Bronchial epithelial cell (primary cell): ENCODE results near the gene IL23R. TPM values are rescaled to one million over a fixed set of nuclear protein-coding genes. Genes with fewer than 3 reads are reported as not detected.

Experiments
- DNase-seq: peaks from one replicate; pipeline ENCODE4 v3.0.0-alpha.2; 2010; ENCODE audit warnings: low read depth
- FAIRE-seq: peaks from 2 replicates; lab custom pipeline; 2011; peaks lifted over from hg19 to GRCh38; lab: Jason Lieb, UNC
- H3K27me3 ChIP-seq: 2 replicates; pipeline ENCODE4 v1.5.1; 2011; ENCODE audit warnings: low read length; ENCODE audit not compliant: control insufficient read depth, insufficient read depth
- H3K36me3 ChIP-seq: 2 replicates; pipeline ENCODE4 v1.5.1; 2011; ENCODE audit warnings: low read length; ENCODE audit not compliant: control insufficient read depth, insufficient read depth
- H3K4me3 ChIP-seq: 2 replicates; pipeline ENCODE4 v1.5.1; 2011; ENCODE audit warnings: mild to moderate bottlenecking, low read depth, low read length, control low read depth
- total RNA-seq: library from RNA; depleted of rRNA; stranded (reverse); fragments of >200 nt; gene quantifications from 2 replicates; pipeline ENCODE4 v1.2.1, GENCODE V29; 2014
- TF ChIP-seq, protein P1 (sequence below): IDR thresholded peaks from 2 replicates; pipeline ENCODE4 v1.5.1; 2011; ENCODE audit warnings: mild to moderate bottlenecking, moderate library complexity, low read length, control low read depth, inconsistent platforms; ENCODE audit not compliant: insufficient read depth, severe bottlenecking

Gene IL23R
- total RNA-seq, 1 donor from 2014 or later, result not detected

DNA sequence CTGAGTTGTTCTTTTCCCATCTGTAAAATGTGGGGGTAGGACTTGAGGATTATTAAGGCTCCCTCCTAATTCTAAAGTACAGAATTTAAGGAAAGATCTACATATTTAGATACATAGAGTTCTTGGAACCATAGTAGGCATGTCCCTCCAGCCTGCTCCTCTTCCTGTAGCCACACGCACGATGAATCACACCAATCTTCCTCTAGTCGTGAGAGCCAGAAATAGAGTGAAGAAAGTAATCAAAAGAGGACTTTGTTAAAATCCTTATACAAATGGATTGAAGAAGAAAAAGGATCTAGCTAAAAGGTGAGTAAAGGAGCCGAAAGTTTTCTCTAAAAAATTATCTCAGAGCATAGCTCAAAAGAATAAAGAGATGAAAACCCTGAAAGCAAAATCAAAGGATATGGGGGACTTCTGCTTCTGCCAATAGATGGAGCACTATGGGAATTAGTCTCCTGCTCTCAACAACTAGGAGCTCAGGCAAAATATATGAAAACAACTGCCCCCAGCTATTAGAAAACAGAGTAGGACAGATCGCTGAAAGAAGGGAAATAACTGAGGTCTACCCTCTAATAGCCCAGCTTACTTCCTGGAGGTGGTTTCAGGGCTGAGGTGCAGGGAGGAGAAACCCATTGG, 40.0 kb upstream of the IL23R start:
- TF ChIP-seq, protein P1, sequence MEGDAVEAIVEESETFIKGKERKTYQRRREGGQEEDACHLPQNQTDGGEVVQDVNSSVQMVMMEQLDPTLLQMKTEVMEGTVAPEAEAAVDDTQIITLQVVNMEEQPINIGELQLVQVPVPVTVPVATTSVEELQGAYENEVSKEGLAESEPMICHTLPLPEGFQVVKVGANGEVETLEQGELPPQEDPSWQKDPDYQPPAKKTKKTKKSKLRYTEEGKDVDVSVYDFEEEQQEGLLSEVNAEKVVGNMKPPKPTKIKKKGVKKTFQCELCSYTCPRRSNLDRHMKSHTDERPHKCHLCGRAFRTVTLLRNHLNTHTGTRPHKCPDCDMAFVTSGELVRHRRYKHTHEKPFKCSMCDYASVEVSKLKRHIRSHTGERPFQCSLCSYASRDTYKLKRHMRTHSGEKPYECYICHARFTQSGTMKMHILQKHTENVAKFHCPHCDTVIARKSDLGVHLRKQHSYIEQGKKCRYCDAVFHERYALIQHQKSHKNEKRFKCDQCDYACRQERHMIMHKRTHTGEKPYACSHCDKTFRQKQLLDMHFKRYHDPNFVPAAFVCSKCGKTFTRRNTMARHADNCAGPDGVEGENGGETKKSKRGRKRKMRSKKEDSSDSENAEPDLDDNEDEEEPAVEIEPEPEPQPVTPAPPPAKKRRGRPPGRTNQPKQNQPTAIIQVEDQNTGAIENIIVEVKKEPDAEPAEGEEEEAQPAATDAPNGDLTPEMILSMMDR, result peak; percentile 14
- DNase-seq (peak; percentile 72), FAIRE-seq (no peak)
- Histone ChIP-seq H3K27me3 (no peaks in the 10 kb centered on the region), H3K4me3 (no peak overlapping the region), H3K36me3 (no peaks in the 10 kb centered on the region)

DNA sequence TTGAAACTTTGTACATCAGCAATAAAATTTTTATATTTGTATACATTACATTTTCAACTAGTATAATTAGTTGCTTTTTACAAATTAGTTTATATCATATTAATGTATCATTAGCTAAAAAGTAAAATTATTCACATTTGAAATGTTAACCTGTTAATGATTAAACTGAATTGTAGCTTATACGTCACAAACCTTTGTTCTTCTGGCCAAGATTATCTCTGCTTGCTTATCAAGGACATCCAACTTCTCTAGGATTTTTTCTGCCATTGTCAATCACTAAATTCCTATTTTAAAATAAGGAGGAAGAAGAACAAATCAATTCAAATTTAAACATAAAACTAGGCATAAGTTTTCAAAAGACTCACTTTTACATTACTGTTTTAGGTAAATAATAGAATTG, 39.3 kb upstream of the IL23R start:
- H3K4me3 ChIP-seq, result no peak overlapping the region
- H3K27me3 ChIP-seq, result no peaks in the 10 kb centered on the region
- FAIRE-seq, result no peak
- TF ChIP-seq, protein P1, result no peak
- DNase-seq, result no peak
- H3K36me3 ChIP-seq, result no peaks in the 10 kb centered on the region

DNA sequence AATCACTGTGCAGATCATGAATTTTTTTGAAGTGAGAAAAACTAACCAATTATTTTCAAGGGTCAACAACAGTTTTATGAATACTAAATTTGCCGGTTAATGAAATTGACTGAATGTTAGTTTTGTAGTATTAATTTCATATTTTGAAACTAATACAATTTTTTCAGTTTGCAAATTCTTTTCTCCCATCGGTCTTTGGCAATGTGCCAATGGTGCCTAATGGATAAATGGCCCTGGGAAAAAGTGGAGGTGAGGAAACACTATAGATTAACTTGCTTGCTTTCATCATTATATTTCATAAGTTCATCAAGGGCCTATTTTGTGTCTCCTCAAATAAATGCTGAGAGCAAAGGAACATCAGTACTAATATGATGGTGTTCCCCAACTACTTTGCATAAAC, 35.6 kb upstream of the IL23R start:
- FAIRE-seq (no peak), DNase-seq (no peak)
- H3K4me3 ChIP-seq, result no peak overlapping the region
- TF ChIP-seq, protein P1, result no peak
- no peaks in the 10 kb centered on the region for H3K36me3 ChIP-seq
- H3K27me3 ChIP-seq, result no peaks in the 10 kb centered on the region

DNA sequence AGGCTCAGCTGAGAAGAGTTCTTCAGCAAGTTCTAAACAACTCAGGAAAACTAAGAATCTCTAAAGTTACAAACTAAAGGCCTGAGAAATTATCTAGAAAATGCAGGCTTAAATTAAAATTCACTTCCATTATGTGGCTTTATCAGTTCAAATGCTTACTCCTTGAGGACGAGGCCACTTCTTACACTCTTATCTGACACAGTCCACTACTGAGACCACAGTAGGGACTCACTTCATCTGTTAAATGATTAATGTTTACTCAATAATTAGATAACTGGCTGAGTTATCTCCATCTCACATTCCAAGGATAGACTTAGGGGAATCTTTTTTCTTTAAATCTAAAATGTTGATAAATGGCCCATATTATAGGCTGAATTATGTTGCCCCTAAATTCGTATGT, 33.1 kb upstream of the IL23R start:
- no peaks in the 10 kb centered on the region for H3K36me3 ChIP-seq
- H3K4me3 ChIP-seq, result no peak overlapping the region
- H3K27me3 ChIP-seq, result no peaks in the 10 kb centered on the region
- DNase-seq (no peak), FAIRE-seq (no peak)
- TF ChIP-seq, protein P1, result no peak

DNA sequence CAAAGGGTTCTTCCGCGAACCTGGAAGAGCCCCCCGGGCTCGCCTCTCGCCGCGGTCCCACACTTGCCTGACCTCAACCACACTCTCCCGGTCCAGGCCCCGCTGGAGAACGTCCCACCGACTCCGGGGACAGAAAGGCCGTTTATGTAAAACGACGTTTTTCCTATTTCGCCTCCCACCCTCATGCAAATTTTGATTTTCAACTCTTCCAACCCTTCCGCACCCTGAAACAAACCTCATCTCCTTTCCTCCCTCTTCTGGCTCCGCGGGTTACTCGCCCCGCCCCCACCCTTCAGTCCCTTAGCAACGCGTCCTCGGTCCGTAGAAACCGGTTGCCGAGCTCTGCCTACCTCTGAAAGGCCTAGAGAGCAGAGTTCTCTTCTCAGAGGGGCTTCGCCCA, 31.6 kb upstream of the IL23R start, which contains the start of gene C1orf141:
C1orf141 (minus strand) TSS at position 276 of the 400 bp plus-strand sequence. CDS start 7,730 bp downstream, outside the sequence.
- Histone ChIP-seq H3K36me3 (no peaks in the 10 kb centered on the region), H3K4me3 (no peak within 1 kb of the TSS), H3K27me3 (no peaks in the 10 kb centered on the region)
- FAIRE-seq (no peak), DNase-seq (no peak)
- TF ChIP-seq, protein P1, result no peak

DNA sequence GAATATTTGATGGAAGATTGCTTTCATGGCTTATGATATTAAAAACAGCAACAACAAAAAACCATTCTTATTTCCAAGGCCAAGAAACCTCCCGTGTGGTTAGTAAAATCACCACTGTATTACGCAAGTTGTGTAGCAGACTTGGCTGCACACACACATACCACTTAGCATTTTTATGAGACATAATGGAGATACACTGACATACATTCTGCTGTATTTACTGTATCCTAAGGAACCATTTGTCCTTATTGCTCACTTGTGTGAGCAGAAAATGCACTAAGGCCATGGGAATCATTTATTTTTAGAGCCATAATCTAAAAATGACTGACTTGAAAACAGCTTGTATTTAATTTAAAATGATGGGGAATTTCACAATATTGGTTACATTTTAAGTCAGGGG, 30.9 kb upstream of the IL23R start:
- H3K4me3 ChIP-seq, result no peak overlapping the region
- FAIRE-seq, result no peak

More for the DNA sequence above, 30.9 kb upstream of the IL23R start:
- H3K36me3 ChIP-seq, result no peaks in the 10 kb centered on the region
- TF ChIP-seq, protein P1, result no peak
- DNase-seq, result peak; percentile 57
- H3K27me3 ChIP-seq, result no peaks in the 10 kb centered on the region
